ENCODE data around the gene ATOH8. TPM values are rescaled to one million over a fixed set of nuclear protein-coding genes. Genes with fewer than 3 reads are reported as not detected.

The ATOH8 gene
- total and polyA plus RNA-seq, 4 donors, result 38.6 to 63.3 (median 50.5) TPM

DNA sequence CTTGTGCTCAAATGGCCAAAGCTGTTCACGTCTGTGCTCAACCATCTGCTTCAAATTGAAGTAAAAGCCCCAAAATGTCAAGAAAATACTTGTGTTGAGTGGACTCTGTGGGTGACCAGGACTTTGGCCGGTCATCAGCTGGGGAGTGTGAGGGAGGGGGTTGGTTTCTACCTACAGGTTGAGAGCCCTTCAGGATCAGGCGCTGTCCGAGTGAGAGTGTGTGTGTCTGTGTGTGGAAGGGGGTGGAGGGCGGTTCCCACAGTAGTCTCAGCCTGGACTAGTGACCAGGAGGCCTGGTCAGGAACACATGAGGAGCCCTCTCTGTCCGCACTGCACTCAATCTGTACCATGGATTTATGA is 34.2 kb downstream of the ATOH8 start:
- H3K36me3 ChIP-seq (ENCODE audit: control insufficient read depth in 4 of 4, insufficient read depth in 4 of 4, low read length in 4 of 4), result peaks cover 0 to 37% (median 27%) of the 10 kb centered on the region in 4 donors
- DNase-seq, result no peak

GRCh38 chr2:85788603-85789002 is 34.8 kb downstream of the ATOH8 start:
- TF ChIP-seq, protein P1, sequence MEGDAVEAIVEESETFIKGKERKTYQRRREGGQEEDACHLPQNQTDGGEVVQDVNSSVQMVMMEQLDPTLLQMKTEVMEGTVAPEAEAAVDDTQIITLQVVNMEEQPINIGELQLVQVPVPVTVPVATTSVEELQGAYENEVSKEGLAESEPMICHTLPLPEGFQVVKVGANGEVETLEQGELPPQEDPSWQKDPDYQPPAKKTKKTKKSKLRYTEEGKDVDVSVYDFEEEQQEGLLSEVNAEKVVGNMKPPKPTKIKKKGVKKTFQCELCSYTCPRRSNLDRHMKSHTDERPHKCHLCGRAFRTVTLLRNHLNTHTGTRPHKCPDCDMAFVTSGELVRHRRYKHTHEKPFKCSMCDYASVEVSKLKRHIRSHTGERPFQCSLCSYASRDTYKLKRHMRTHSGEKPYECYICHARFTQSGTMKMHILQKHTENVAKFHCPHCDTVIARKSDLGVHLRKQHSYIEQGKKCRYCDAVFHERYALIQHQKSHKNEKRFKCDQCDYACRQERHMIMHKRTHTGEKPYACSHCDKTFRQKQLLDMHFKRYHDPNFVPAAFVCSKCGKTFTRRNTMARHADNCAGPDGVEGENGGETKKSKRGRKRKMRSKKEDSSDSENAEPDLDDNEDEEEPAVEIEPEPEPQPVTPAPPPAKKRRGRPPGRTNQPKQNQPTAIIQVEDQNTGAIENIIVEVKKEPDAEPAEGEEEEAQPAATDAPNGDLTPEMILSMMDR (IDR thresholded peaks at IDR 0.05; ENCODE audit: control extremely low read depth, extremely low read depth), result no peak
- peak overlapping the region in 1 of 2 donors; percentile 41 for H3K27ac ChIP-seq (ENCODE audit: low read depth in 1 of 2, low read length in 1 of 2)
- H3K4me1 ChIP-seq (ENCODE audit: control insufficient read depth in 5 of 5, insufficient read depth in 5 of 5, low read length in 5 of 5), result peaks cover 4 to 40% (median 18%) of the 10 kb centered on the region in 5 donors
- WGBS, 2 donors, result 87 to 92% methylated on average over 3 of the region's 3 CpGs
- DNase-seq, result no peak
- no peaks in the 10 kb centered on the region for H3K27me3 ChIP-seq (ENCODE audit: control insufficient read depth in 3 of 3, insufficient read depth in 3 of 3, low read length in 2 of 3)
- no peak overlapping the region for H3K9ac ChIP-seq (ENCODE audit: insufficient read depth in 1 of 2, low read length in 2 of 2)
- H3K36me3 ChIP-seq (ENCODE audit: control insufficient read depth in 4 of 4, insufficient read depth in 4 of 4, low read length in 4 of 4), result peaks cover 0 to 35% (median 27%) of the 10 kb centered on the region in 4 donors
- no peaks in the 10 kb centered on the region for H3K9me3 ChIP-seq (ENCODE audit: control insufficient read depth in 4 of 4, insufficient read depth in 3 of 4, low read length in 3 of 4)
- H3K4me3 ChIP-seq, result no peak overlapping the region
- ATAC-seq (ENCODE audit: insufficient read depth, low FRiP score), result no peak

More for the DNA sequence above, 34.2 kb downstream of the ATOH8 start:
- 78 to 85% methylated on average over 6 of the region's 6 CpGs for WGBS, 2 donors
- Histone ChIP-seq H3K27me3 (ENCODE audit: control insufficient read depth in 3 of 3, insufficient read depth in 3 of 3, low read length in 2 of 3) (no peaks in the 10 kb centered on the region), H3K27ac (ENCODE audit: low read depth in 1 of 2, low read length in 1 of 2) (no peak overlapping the region), H3K4me3 (no peak overlapping the region), H3K4me1 (ENCODE audit: control insufficient read depth in 5 of 5, insufficient read depth in 5 of 5, low read length in 5 of 5) (peaks cover 2 to 35% (median 17%) of the 10 kb centered on the region in 5 donors), H3K9ac (ENCODE audit: insufficient read depth in 1 of 2, low read length in 2 of 2) (no peak overlapping the region), H3K9me3 (ENCODE audit: control insufficient read depth in 4 of 4, insufficient read depth in 3 of 4, low read length in 3 of 4) (no peaks in the 10 kb centered on the region)
- TF ChIP-seq, protein P1 (IDR thresholded peaks at IDR 0.05; ENCODE audit: control extremely low read depth, extremely low read depth), result no peak
- no peak for ATAC-seq (ENCODE audit: insufficient read depth, low FRiP score)

DNA sequence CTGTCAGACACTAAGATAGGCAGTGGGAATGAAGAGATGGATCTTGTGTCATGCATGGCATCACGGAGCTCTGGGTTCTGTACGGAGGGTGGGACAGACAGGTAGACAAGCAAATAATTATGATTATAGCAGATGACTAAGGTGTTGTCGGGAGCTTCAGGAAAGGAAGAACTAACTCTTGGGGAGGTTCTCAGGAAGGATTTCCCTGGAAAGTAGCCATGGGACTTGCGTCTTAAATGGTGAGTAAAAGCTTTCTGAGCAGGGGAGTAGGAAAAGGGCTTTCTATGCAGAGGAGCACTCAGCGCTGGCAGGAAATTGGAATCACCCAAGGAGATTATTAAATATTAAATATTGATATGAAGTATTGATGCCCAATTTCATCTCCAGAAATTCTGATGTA is 35.5 kb downstream of the ATOH8 start:
- no peaks in the 10 kb centered on the region for H3K9me3 ChIP-seq (ENCODE audit: control insufficient read depth in 4 of 4, insufficient read depth in 3 of 4, low read length in 3 of 4)
- H3K27me3 ChIP-seq (ENCODE audit: control insufficient read depth in 3 of 3, insufficient read depth in 3 of 3, low read length in 2 of 3), result no peaks in the 10 kb centered on the region
- no peak for DNase-seq
- no peak for ATAC-seq (ENCODE audit: insufficient read depth, low FRiP score)
- peaks cover 0 to 35% (median 25%) of the 10 kb centered on the region in 4 donors for H3K36me3 ChIP-seq (ENCODE audit: control insufficient read depth in 4 of 4, insufficient read depth in 4 of 4, low read length in 4 of 4)
- TF ChIP-seq, protein P1 (IDR thresholded peaks at IDR 0.05; ENCODE audit: control extremely low read depth, extremely low read depth), result no peak
- no peak overlapping the region for H3K27ac ChIP-seq (ENCODE audit: low read depth in 1 of 2, low read length in 1 of 2)
- no peak overlapping the region for H3K9ac ChIP-seq (ENCODE audit: insufficient read depth in 1 of 2, low read length in 2 of 2)
- H3K4me1 ChIP-seq (ENCODE audit: control insufficient read depth in 5 of 5, insufficient read depth in 5 of 5, low read length in 5 of 5), result peaks cover 4 to 45% (median 20%) of the 10 kb centered on the region in 5 donors
- H3K4me3 ChIP-seq, result no peak overlapping the region
- 93 to 94% methylated on average over 5 of the region's 5 CpGs for WGBS, 2 donors

DNA sequence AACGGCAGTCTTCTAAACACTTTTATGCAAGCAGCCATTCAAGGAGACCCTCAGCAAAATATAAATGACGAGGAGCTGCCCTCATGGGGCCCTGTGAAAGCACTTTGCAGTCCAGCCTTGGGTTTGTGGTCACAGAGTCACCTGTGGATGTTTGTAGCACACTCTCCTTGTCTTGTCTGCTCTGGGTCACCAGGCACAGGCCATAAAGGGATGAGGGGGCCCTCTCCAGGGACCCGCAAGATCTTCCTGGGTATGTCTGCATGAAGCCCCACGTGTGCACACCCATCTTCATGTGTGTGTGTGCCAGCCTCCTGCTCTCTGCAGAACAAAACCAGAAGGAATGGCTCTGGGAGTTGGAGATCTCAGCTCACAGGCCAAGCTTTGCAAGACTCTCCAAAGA is 36.2 kb downstream of the ATOH8 start:
- ATAC-seq (ENCODE audit: insufficient read depth, low FRiP score) (no peak), DNase-seq (no peak)
- Histone ChIP-seq H3K9me3 (ENCODE audit: control insufficient read depth in 4 of 4, insufficient read depth in 3 of 4, low read length in 3 of 4) (no peaks in the 10 kb centered on the region), H3K4me1 (ENCODE audit: control insufficient read depth in 5 of 5, insufficient read depth in 5 of 5, low read length in 5 of 5) (peaks cover 4 to 47% (median 27%) of the 10 kb centered on the region in 5 donors), H3K9ac (ENCODE audit: insufficient read depth in 1 of 2, low read length in 2 of 2) (no peak overlapping the region), H3K36me3 (ENCODE audit: control insufficient read depth in 4 of 4, insufficient read depth in 4 of 4, low read length in 4 of 4) (peaks cover 0 to 35% (median 21%) of the 10 kb centered on the region in 4 donors), H3K27ac (ENCODE audit: low read depth in 1 of 2, low read length in 1 of 2) (no peak overlapping the region), H3K4me3 (no peak overlapping the region), H3K27me3 (ENCODE audit: control insufficient read depth in 3 of 3, insufficient read depth in 3 of 3, low read length in 2 of 3) (no peaks in the 10 kb centered on the region)
- 61 to 77% methylated on average over 4 of the region's 4 CpGs for WGBS, 2 donors
- TF ChIP-seq, protein P1 (IDR thresholded peaks at IDR 0.05; ENCODE audit: control extremely low read depth, extremely low read depth), result no peak

Data from lung (tissue), 12 donors.